SK-N-SH (cell line): ENCODE measurements around the gene TRAPPC12. TPM values are rescaled to one million over a fixed set of nuclear protein-coding genes. Genes with fewer than 3 reads are reported as not detected.
A peak's percentile ranks its signal among the peaks of the same experiment; 100 is the strongest.

ENCODE experiments used
- CTCF ChIA-PET: fragments of 300-600, 350-600 bp; formaldehyde crosslinking; extraction: SDS; loops from one replicate; lab custom pipeline; 2021; lab: Yijun Ruan, JAX
- POLR2A ChIA-PET: fragments of 350-600 bp; sonication (Branson Sonifier 250); formaldehyde crosslinking; extraction: SDS; loops from one replicate; lab custom pipeline; 2020; ENCODE audit warnings: antibody characterized with exemption, inconsistent platforms; lab: Yijun Ruan, JAX
- DNase-seq: peaks from one replicate; pipeline ENCODE4 v3.0.0; 2012
- H2AFZ ChIP-seq: fragments of 200-600 bp; sonication (generic); 2 replicates; pipeline ENCODE4 v1.8.1; 2016; ENCODE audit warnings: antibody characterized with exemption, mild to moderate bottlenecking, low read depth
- H3F3A ChIP-seq: fragments of 200-600 bp; sonication (generic); replicated peaks from 2 replicates; pipeline ENCODE3; 2016; ENCODE audit warnings: antibody characterized with exemption, mild to moderate bottlenecking; ENCODE audit not compliant: insufficient read depth
- H3K27ac ChIP-seq, 2 experiments: fragments of 200-500 bp in 1 of 2; fragments of 200-600 bp in 1 of 2; sonication (Bioruptor generic) in 1 of 2; sonication (generic), shearing (Covaris generic) in 1 of 2; 2 replicates each; pipeline versions ENCODE4 v1.5.1 to v1.6.1; 2014 to 2016; ENCODE audit warnings: low read depth in 2 of 2, inconsistent platforms in 1 of 2, low read length in 1 of 2, mild to moderate bottlenecking in 1 of 2, mixed read lengths in 1 of 2
- H3K27me3 ChIP-seq: fragments of 200-600 bp; sonication (generic), shearing (Covaris generic); 2 replicates; pipeline ENCODE4 v1.6.1; 2016; ENCODE audit warnings: mixed run types; ENCODE audit not compliant: insufficient read depth
- H3K36me3 ChIP-seq, 2 experiments: fragments of 200-500 bp in 1 of 2; fragments of 200-600 bp in 1 of 2; sonication (Bioruptor generic) in 1 of 2; sonication (generic) in 1 of 2; replicated peaks in 1 of 2; 2 replicates each; pipeline versions ENCODE3 to v1.5.1; 2014 to 2016; ENCODE audit warnings: low read length in 1 of 2, mild to moderate bottlenecking in 1 of 2; ENCODE audit not compliant: insufficient read depth in 2 of 2, control insufficient read depth in 1 of 2
- H3K4me1 ChIP-seq, 2 experiments: fragments of 200-500 bp in 1 of 2; fragments of 200-600 bp in 1 of 2; sonication (Bioruptor generic) in 1 of 2; sonication (generic), shearing (Covaris generic) in 1 of 2; 2 replicates each; pipeline versions ENCODE4 v1.5.1 to v1.6.1; 2014 to 2016; ENCODE audit warnings: low read depth in 1 of 2, low read length in 1 of 2, mixed run types in 1 of 2; ENCODE audit not compliant: insufficient read depth in 2 of 2, control insufficient read depth in 1 of 2
- H3K4me2 ChIP-seq: fragments of 200-600 bp; sonication (generic), shearing (Covaris generic); 2 replicates; pipeline ENCODE4 v1.6.1; 2017; ENCODE audit warnings: mixed run types
- H3K4me3 ChIP-seq, 2 experiments: fragments of 200-500 bp in 1 of 2; fragments of 200-600 bp in 1 of 2; sonication (Bioruptor generic) in 1 of 2; sonication (generic), shearing (Covaris generic) in 1 of 2; 2 replicates each; pipeline versions ENCODE4 v1.5.1 to v1.8.1; 2014 to 2016; ENCODE audit warnings: low read depth in 2 of 2, inconsistent platforms in 1 of 2, low read length in 1 of 2, mild to moderate bottlenecking in 1 of 2, mixed read lengths in 1 of 2, moderate library complexity in 1 of 2
- H3K79me2 ChIP-seq: fragments of 200-600 bp; sonication (generic); 2 replicates; pipeline ENCODE4 v1.8.1; 2017; ENCODE audit warnings: mild to moderate bottlenecking; ENCODE audit not compliant: insufficient read depth
- H3K9ac ChIP-seq: fragments of 200-600 bp; sonication (generic); 2 replicates; pipeline ENCODE4 v1.6.1; 2017; ENCODE audit warnings: mixed run types
- H3K9me2 ChIP-seq: fragments of 200-600 bp; sonication (generic); 2 replicates; pipeline ENCODE4 v1.6.1; 2017; ENCODE audit warnings: mixed run types
- H3K9me3 ChIP-seq: fragments of 200-600 bp; sonication (generic); 2 replicates; pipeline ENCODE4 v1.6.1; 2017; ENCODE audit warnings: mixed run types, mild to moderate bottlenecking, moderate library complexity
- H4K20me1 ChIP-seq: fragments of 200-600 bp; sonication (generic); 2 replicates; pipeline ENCODE4 v1.6.1; 2017; ENCODE audit warnings: mild to moderate bottlenecking, mixed run types; ENCODE audit not compliant: insufficient read depth
- CHD2 ChIP-seq: fragments of 150-350 bp; IDR thresholded peaks from 2 replicates; pipeline ENCODE4 v1.6.1; 2018; ENCODE audit warnings: low read length; ENCODE audit not compliant: partially characterized antibody
- EP300 ChIP-seq, 2 experiments: IDR thresholded peaks; 2 replicates each; pipeline versions ENCODE4 v1.4.0 to v1.6.1; 2012; ENCODE audit warnings: borderline replicate concordance in 1 of 2, low read depth in 1 of 2, low read length in 1 of 2
- GABPA ChIP-seq: IDR thresholded peaks from 2 replicates; pipeline ENCODE4 v1.4.0; 2012; ENCODE audit warnings: low read depth, mild to moderate bottlenecking
- MXI1 ChIP-seq: IDR thresholded peaks from 2 replicates; pipeline ENCODE4 v1.6.1; 2012; ENCODE audit warnings: mild to moderate bottlenecking, low read depth, low read length, improper control_type of control experiment
- NFIC ChIP-seq: IDR thresholded peaks from 2 replicates; pipeline ENCODE4 v1.4.0; 2012; ENCODE audit warnings: borderline replicate concordance
- POLR2AphosphoS5 ChIP-seq: IDR thresholded peaks from 2 replicates; pipeline ENCODE4 v1.6.1; 2012; ENCODE audit warnings: low read depth, low read length
- RAD21 ChIP-seq: IDR thresholded peaks from 2 replicates; pipeline ENCODE4 v1.6.1; 2012; ENCODE audit warnings: mild to moderate bottlenecking, low read length
- TAF1 ChIP-seq: IDR thresholded peaks from 2 replicates; pipeline ENCODE4 v1.6.1; 2012; ENCODE audit warnings: low read depth, mild to moderate bottlenecking, low read length, moderate library complexity, borderline replicate concordance
- ZBTB33 ChIP-seq: IDR thresholded peaks from 2 replicates; pipeline ENCODE4 v1.4.0; 2012; ENCODE audit warnings: low read depth, borderline replicate concordance
- WGBS: methylation state at CpG from one replicate; pipeline ENCODE4 v1.1.6; 2017; ENCODE audit warnings: low lambda C conversion rate; 5-methylcytosine and 5-hydroxymethylcytosine counted together
- polyA plus RNA-seq, 3 experiments: library from polyadenylated mRNA; depleted of rRNA; stranded (reverse); fragments of >200 nt; gene quantifications; 2 replicates each; pipeline ENCODE4 v1.2.3, GENCODE V29; 2012
- TF ChIP-seq, protein P1 (sequence below): fragments of 200-600 bp; sonication (generic); IDR thresholded peaks from 2 replicates; pipeline ENCODE4 v1.6.1; 2017; ENCODE audit warnings: antibody characterized with exemption, mild to moderate bottlenecking, moderate library complexity

TRAPPC12 gene
- polyA plus RNA-seq, 1 of the 3 experiments (the other 2 are of a cell fraction), result 83.3 TPM

DNA sequence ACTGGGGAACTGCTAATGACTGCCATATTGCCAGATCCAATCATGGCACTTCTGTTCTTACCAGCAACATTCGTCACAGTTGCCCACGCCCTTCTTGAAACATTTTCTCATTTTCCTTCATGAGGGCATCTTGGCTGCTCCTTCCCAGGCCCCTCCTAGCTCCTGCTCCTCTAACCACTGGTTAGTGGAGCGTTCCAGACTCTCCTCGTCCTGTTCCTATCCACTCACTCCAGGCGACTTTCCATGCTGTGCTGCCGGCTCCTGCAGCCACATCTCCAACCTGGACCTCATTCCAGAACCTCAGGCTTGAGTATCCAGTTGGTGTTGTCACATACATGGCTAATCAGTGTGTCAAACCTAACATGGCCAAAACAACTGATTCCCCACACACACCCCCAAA is 141.1 kb downstream of the TRAPPC12 start:
- ChIA-PET POLR2A (interaction anchor here (2.8 kb wide), 1 partner anchor 37 kb away, joined by 19 read pairs; the partner anchor contains the start of gene RNASEH1), CTCF (interaction anchor here (1.2 to 2.0 kb wide), 2 partner anchors 58 to 131 kb away, joined by 3 to 4 read pairs; no protein-coding TSS in a partner anchor)
- DNase-seq, result no peak
- Histone ChIP-seq H3K4me2 (peak overlapping the region; percentile 93), H2AFZ (no peak overlapping the region), H3K4me1 (peaks cover 27 to 48% of the 10 kb centered on the region in 2 experiments), H3K27ac (no peak overlapping the region), H3K27me3 (no peaks in the 10 kb centered on the region), H3K9me2 (no peaks in the 10 kb centered on the region), H3K36me3 (peaks cover 7 to 14% of the 10 kb centered on the region in 2 experiments), H4K20me1 (no peaks in the 10 kb centered on the region), H3K4me3 (peak overlapping the region in 1 of 2 experiments; percentile 80; a peak in 1 of 4 replicates), H3K9ac (no peak overlapping the region), H3K79me2 (peaks cover 30% of the 10 kb centered on the region), H3F3A (peaks cover 9% of the 10 kb centered on the region), H3K9me3 (no peaks in the 10 kb centered on the region)
- TF ChIP-seq EP300 (IDR thresholded peaks at IDR 0.05; ENCODE audit: borderline replicate concordance in 1 of 2, low read depth in 1 of 2, low read length in 1 of 2) (no peak), MXI1 (no peak), ZBTB33 (no peak), CHD2 (no peak), POLR2AphosphoS5 (no peak), RAD21 (no peak), GABPA (no peak)
- TF ChIP-seq, protein P1, sequence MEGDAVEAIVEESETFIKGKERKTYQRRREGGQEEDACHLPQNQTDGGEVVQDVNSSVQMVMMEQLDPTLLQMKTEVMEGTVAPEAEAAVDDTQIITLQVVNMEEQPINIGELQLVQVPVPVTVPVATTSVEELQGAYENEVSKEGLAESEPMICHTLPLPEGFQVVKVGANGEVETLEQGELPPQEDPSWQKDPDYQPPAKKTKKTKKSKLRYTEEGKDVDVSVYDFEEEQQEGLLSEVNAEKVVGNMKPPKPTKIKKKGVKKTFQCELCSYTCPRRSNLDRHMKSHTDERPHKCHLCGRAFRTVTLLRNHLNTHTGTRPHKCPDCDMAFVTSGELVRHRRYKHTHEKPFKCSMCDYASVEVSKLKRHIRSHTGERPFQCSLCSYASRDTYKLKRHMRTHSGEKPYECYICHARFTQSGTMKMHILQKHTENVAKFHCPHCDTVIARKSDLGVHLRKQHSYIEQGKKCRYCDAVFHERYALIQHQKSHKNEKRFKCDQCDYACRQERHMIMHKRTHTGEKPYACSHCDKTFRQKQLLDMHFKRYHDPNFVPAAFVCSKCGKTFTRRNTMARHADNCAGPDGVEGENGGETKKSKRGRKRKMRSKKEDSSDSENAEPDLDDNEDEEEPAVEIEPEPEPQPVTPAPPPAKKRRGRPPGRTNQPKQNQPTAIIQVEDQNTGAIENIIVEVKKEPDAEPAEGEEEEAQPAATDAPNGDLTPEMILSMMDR, result no peak
- WGBS, result 96% methylated on average over 6 of the region's 6 CpGs

GRCh38 chr2:3522961-3523421 is 143.5 kb downstream of the TRAPPC12 start:
- CTCF ChIA-PET, result interaction anchor here (0.7 kb wide), 1 partner anchor 41 kb away, joined by 3 read pairs; no protein-coding TSS in a partner anchor
- POLR2A ChIA-PET, result no interaction called here
- Histone ChIP-seq H3K36me3 (no peaks in the 10 kb centered on the region), H3K79me2 (peaks cover 17% of the 10 kb centered on the region), H3K4me2 (peak overlapping the region; percentile 31; the same call in 1 of the 2 replicates), H3K9me2 (no peaks in the 10 kb centered on the region), H3K4me1 (peaks cover 27 to 45% of the 10 kb centered on the region in 2 experiments), H3K27ac (peak overlapping the region; percentile 18 to 51; a peak in 3 of 4 replicates), H2AFZ (no peak overlapping the region), H3K27me3 (no peaks in the 10 kb centered on the region), H3K9me3 (no peaks in the 10 kb centered on the region)
- 76% methylated on average over 13 of the region's 13 CpGs for WGBS
- DNase-seq, result no peak
- TF ChIP-seq TAF1 (no peak), NFIC (peak; percentile 24; the same call in 1 of the 2 replicates)
- TF ChIP-seq, all 33 proteins: peak for 1
- H4K20me1 ChIP-seq, result no peaks in the 10 kb centered on the region
- H3F3A ChIP-seq, result peaks cover 9% of the 10 kb centered on the region
- H3K9ac ChIP-seq, result peak overlapping the region; percentile 2; the same call in 1 of the 2 replicates
- no peak overlapping the region for H3K4me3 ChIP-seq
